Myocyte (in vitro differentiated cells): ENCODE results near the gene TLE3. TPM values are rescaled to one million over a fixed set of nuclear protein-coding genes. Genes with fewer than 3 reads are reported as not detected.
A peak's percentile ranks its signal among the peaks of the same experiment; 100 is the strongest.
"Not testable (repeated sequence)": the region's sequence is repeated elsewhere in the genome, so short reads cannot be mapped to it uniquely, and the experiment has no call there.

ENCODE experiments used
- DNase-seq: peaks from one replicate; pipeline ENCODE4 v3.0.0-alpha.2; 2012; ENCODE audit warnings: low read depth
- polyA plus RNA-seq: library from polyadenylated mRNA; unstranded; fragments of >200 nt; gene quantifications from one replicate; pipeline ENCODE4 v1.2.1, GENCODE V29; 2012; ENCODE audit warnings: missing spikeins
- total RNA-seq: library from RNA; depleted of rRNA; stranded (reverse); fragments of >200 nt; gene quantifications from 2 replicates; pipeline ENCODE4 v1.2.3, GENCODE V29; 2014

TLE3 gene
- total RNA-seq = 16.7 and 28.9 TPM in 2 replicates
- 13.5 TPM for polyA plus RNA-seq

DNA sequence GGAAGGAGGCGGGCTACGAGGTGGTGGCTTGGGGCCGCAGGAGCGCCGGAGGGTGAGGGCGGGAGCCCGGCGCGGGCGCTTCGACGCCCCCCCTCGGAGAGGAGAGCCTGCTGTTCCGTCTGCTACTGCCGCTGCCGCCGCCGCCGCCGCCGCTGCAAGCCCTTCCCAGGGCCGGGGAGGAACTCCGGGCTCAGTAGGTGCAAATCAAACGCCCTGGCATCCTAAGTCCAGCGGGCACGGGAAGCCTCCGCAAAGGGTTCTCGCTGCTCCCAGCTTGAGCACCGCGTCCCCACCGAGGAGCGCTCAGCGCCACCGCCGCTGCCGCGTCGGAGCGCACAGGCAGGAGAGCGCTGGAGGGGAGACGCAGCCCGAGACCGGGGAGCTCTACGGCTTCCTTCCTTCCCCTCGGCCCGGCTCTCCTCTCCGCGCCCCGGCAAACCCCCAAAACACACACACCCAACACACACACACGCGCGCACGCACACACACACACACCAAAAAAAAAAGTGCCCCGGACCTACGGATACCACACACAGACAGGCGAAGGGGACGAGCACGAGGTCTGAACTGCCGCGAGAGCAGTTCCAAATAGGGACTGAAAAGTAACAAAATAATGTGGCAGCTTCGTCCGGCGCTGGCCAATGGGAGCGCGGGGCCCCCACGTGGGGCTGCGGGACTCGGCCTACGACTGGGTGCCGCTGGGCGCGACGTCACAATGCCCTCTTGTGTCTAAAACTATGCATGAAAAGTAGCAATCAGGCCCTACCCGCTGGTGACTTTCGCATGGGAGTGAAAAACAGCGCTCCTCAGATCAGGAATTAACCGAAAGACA lies at the start of gene TLE3:
Gene TLE3, minus strand, starts transcription at position 597 of the 832 bp plus-strand sequence. CDS start 1,119 bp downstream, outside the sequence.
- DNase-seq = peak; percentile 97

DNA sequence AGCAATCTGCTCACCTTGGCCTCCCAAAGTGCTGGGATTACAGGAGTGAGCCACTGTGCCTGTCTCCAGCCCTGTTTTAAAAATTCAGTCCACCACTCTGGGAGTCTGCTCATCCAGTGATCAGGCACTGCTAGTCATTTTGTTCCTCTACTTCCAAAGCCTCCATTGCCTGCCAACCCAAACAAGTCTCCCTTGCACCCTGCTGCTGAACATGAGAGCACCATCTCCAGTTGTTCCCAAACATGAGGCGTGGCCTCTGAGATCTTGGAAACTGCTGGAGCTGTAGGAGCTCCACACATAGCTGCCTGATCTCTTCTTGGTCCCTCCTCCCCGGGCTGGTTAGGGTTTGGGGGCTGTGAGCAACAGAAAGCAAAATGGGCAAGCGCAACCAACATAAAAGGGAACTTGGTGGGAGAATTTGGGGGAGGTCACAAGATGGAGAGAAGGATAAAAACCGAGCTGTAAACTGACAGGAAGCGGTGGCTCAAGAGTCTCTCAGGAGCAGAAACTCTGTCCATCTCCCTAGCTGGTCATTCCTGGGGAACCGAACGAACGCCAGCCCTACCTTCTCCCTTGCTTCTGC lies 49.6 kb upstream of the TLE3 start:
- DNase-seq = no peak

- DNase-seq = no peak
Observed at GRCh38 chr15:70146771-70147170, 49.1 kb upstream of the TLE3 start.

GRCh38 chr15:70146162-70146561 lies 48.4 kb upstream of the TLE3 start:
- no peak for DNase-seq

DNA sequence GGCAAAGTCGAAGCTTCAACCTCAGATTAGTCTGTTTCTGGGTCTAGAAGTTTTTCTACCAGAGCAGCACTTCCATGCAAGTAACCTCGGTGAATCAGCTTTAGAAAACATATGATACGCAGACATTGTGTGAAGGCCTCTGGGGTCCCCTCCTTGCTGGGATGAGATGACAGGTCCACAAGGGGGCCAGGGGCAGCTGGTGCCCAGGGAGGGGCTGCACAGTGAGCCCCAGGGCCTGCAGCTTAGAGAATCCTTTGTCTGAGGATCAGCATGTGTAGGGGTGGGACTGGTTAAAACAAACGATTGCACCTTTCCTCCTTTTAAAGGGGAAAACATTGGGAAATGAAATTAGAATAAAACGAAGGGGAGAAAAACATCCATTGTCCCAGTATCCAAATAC lies 47.5 kb upstream of the TLE3 start:
- no peak for DNase-seq

- peak; percentile 60 for DNase-seq
Observed at GRCh38 chr15:70142322-70143191, 44.8 kb upstream of the TLE3 start.

- DNase-seq = no peak
Observed at GRCh38 chr15:70142072-70142321, 44.3 kb upstream of the TLE3 start.

- DNase-seq = no peak
Observed at GRCh38 chr15:70141376-70142071, 43.8 kb upstream of the TLE3 start.

DNA sequence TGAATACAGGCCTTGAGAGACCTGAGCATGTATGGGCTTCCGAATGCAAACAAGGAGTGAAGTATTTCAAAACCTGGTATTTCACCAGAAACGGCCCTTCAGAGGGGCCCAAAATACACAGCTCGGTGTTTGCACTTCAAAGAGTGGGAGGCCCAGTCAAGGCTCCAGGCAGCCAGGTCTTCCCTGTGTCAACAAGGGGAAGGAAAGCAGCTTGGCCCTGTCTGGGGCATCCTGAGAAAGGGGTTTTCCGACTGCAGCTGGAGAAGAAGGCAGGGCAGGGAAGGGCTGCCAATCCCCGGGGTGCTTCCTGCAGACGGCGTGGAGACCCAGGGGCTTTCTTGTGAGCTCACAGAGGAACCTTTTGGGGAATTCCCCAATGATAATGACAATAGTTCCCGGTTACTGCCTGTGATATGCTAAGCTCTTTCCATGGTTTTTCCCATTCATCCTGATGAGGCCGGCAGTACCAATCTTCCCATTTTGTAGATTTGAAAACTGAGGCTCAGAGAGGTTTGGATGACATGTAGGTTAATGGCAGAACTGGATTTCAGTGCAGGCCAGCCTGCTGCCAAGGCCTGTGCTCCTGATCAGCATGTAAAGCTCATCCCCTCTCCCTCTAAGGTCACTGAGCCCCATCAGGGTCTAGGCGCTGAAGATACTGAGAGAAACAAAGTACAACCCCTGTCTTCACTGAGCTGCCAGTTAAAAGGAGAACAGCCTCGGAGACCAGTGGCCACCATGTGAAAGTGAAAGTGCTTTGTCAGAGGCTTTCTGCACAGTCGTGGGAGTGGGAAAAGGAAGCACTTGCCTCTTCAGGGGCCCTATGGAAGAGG lies 43.0 kb upstream of the TLE3 start:
- no peak for DNase-seq

DNA sequence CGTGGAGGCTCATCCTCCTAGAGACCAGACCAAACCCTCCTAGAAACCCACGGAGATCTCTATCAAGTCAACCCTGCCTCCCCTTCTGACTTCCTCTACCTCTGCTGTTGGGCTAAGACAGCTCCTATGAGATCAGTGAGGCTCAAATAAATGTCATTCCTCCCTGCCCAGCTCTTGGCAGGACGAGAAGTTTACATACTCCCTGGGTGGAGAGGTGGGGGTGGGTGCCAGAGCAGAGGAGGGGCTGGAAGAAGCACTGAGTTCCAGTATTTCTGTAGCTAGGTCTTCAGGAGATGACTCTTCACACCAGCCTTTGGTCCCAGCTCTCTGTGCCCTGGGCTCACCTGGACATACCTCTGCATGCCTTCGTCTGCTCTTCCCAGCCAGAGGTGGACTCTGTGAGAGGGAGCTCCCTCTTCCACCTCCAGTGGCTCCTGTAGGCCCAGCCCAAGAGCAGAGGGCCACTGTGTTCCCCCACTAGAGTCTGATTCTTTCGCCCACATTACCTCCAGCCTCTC lies 42.4 kb upstream of the TLE3 start:
- no peak for DNase-seq

DNA sequence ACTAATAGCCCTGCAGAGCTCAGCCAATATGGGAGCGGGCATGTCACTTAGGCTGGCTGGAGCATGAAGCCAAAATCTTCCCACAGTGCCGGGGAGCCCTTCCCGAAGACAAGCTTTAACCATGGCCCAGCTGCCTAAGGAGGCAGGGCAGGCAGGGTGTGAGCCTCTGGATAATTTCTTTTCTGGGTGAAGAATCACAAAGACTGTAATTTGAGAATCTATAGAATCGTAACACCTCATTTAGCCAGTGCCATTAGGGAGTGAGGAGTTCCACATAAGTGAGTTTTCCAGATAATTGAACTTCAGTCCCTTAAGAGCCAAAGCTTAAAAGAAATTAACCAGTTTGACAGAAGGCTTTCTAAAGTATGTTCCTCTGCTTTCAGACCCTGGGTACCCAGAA lies 40.2 kb upstream of the TLE3 start:
- no peak for DNase-seq

GRCh38 chr15:70137021-70137420 lies 39.3 kb upstream of the TLE3 start:
- DNase-seq = not testable (repeated sequence)

DNA sequence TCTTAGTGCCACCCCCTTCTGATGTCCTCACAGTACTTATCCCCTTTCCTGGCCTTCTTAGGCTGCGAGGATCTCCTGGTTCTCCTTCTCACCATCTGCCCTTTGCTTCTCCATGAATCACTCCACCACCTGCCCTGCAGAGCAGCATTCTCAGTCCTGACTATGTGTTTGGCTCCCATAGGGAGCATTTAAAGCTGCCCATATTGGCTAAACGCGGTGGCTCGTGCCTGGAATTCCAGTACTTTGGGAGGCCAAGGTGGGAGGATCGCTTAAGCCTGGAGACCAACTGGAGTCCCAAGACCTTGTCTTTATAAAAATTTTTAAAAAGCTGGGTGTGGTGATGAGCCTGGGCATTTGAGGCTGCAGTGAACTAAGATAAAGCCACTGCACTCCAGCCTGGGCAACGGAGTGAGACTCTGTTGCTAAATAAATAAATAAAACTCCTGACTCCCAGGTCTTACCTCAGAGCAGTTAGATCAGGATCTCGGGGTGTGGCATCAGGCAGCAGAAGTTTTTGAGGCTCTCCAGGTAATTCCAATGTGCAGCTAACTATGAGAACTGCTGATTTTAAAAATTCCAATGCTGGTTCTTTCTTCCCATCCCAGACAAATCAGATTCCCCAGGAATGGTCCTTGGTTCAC lies 36.2 kb upstream of the TLE3 start:
- no peak for DNase-seq

DNA sequence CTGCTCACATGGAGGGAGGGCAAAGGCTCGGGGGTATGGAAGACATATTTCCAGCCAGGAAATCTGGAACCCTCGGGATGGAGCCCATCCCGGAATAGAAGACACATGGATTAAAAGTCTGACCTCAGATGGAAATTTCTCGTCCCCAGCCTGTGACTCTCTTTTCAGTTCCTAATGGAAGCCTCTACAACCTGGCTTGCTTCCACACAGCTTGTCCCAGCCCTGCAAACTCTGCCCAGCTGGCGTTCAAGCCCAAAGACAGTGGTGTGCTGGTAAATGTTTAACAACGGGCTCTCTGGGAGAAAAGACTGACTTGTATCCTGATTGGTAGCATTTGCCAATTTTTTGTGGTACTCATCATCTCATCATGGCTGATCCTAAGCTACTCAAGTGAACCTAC lies 35.6 kb upstream of the TLE3 start:
- no peak for DNase-seq

- DNase-seq = no peak
Observed at GRCh38 chr15:70132571-70132970, 34.9 kb upstream of the TLE3 start.

DNA sequence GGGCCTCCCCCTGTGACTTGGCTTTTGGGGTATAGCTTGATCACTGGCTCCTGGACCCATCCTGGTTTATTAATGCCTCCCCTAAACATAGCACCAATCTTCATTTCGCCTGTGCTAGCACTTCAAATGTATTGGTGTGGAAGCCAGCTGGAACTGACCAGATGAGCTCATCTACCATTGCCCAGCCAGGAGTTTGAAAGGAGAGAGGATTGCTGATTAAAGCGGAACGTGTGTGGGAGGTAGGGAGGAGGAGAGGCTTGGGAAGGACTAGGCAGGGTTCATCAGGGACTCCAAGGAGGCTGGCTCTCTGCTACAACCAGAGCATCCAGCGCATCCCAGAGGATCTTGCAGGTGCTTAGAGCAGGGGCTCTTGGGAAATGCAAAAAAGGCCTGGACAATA lies 34.4 kb upstream of the TLE3 start:
- no peak for DNase-seq

DNA sequence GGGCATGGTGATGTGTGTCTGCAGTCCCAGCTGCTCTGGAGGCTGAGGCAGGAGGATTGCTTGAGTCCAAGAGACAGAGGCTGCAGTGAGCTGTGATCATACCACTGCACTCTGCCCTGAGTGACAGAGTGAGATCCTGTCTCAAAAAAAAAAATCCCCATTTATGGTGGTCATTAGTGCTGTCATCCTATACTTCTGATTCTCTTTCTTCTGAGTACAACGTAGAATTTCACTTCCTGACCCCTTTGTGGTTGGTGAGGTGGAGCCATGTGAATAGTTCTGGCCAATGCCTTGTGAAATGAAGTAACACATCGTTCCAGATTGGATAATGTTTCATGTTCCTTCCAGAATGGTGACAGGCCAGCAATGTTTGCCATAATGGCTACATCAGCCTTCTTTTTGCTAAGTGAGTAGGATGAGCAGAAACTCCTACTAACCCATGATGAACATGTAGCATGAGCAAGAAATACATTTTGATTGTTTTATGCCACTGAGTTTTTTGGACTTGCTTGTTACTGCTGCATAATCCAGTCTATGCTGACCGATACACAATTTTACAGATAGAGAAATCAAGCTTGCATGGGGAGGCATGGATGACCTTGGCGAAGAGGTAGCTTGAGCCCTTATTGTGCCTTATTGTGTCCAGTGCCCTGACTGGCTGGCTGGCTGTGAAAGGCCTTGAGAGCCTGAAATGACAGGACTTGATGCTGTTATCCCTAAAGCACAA lies 30.9 kb upstream of the TLE3 start:
- no peak for DNase-seq

GRCh38 chr15:70127770-70128413 lies 30.2 kb upstream of the TLE3 start:
- DNase-seq = no peak

GRCh38 chr15:70127288-70127746 lies 29.6 kb upstream of the TLE3 start:
- DNase-seq = peak; percentile 41
